SHP77 treated with DMSO at 0.1 percent for 48 hours (cell line): ENCODE results near the gene NDST4.

Source experiments
- DNase-seq: peaks from one replicate; lab custom pipeline; 2025; lab: John Stamatoyannopoulos, UW

The NDST4 gene

DNA sequence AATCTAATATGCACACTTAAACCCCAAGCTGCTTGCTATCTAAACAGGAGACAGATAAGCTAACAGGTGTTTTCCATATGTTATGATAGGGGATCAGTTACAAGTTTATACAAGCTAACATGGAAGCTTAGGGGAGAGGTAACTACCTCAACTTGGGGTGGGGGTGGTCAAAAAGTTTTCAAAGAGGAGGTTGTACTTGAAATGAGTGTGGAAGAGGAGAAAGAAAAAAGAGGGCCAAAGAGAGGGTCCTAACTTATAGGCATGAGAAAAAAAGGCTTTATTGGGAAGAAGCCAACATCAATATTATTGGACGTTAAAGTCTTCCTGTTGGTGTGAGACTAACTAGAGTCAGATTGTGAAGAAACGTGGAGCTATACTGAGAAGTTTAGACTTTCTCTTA lies 205.9 kb downstream of the NDST4 start:
- DNase-seq = no peak

DNA sequence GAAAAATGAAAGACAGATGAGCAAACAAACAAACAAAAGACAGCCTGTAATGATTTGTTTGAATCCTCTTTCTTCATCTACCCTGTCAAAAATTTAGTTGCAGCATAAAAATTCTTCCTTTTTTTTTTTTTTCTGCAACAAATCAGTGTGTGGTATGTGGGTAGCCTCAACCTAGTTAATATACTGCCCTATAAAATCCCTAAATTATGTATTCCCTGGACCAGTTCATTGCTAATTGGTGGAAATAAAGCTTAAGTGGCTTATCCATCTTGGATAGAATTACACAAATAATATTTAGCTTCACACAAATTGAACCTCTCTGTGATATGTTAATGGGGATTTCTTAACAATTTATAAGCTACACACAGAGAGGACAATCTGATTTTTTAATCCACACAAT lies 208.4 kb downstream of the NDST4 start:
- DNase-seq = no peak

DNA sequence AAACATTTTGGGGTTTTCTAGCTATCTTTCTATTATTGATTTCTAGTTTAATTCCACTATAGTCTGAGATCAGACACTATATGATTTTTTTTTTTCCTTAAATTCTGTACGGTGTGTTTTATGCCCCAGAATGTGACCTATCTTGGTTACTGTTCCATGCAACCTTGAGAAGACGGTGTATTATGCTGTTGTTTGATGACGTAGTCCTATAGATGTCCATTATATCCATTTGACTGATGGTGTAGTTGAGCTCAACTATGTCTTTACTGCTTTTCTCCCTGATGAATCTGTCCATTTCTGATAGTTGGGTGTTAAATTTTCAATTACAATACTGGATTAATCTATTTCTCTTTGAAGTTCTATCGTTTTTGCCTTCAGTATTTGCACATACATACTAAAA lies 212.5 kb downstream of the NDST4 start:
- no peak for DNase-seq

- no peak for DNase-seq
Observed at GRCh38 chr4:114890773-114891172, 222.6 kb downstream of the NDST4 start.

- DNase-seq = no peak
Observed at GRCh38 chr4:114886761-114887160, 226.7 kb downstream of the NDST4 start.

- no peak for DNase-seq
Observed at GRCh38 chr4:114883641-114884040, 229.8 kb downstream of the NDST4 start.

GRCh38 chr4:114879916-114880669 lies 233.3 kb downstream of the NDST4 start:
- peak; percentile 89 for DNase-seq

- no peak for DNase-seq
Observed at GRCh38 chr4:114875630-114876029, 237.8 kb downstream of the NDST4 start.

DNA sequence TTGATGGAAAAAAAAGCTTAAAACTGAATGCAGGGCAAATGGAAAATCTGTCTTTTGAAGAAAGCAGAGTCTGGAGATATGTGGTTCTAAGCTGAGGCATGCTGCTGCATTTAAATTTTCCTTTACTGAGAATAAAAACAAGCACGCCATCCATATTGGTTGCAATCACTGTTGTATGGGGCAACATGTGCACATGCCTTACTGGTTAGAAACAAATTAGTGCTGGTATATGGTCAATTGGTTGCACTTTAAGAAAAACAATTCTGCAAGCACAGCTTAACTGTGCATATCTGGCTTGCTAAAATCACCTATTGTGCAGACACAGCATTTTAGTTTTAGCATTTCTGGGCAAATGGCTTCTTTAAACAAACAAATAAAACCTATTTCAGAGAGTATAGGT lies 239.1 kb downstream of the NDST4 start:
- DNase-seq = no peak

- DNase-seq = no peak
Observed at GRCh38 chr4:114870987-114871386, 242.4 kb downstream of the NDST4 start.

DNA sequence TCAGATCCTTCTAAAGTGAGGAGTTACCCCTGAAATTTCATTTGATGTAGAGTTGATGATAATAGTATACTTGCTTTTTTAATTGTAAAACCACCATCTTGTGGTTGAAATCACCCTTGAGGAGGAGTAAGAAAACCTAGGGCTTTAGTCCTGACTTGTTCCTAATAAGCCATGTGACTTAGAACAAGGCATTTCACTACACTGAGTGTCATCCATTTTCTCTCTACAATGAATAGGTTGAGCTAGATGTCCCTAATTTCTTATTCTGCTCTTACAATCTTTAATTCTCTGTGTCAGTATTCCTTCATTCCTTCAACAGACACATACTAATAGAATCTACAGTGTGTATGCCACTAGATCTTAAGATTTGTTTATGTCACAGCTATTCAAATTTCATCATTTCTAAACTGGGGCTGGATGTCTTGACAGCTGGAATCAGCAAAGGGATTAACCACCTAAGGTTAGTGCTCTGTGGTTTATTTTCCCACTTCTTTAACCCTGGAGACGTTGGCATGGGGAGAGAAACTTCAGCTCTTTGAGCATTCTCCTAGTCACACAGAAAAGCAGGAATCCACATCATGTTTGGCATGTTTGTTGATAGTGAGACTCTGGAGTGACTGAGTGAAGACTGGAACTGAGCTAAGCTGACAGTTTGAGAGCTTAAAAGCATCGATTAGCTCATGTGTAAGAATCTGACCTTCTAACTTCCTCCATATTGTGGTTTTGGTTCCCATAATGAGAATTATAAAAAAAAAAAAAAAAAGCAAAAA lies 246.3 kb downstream of the NDST4 start:
- DNase-seq = no peak

DNA sequence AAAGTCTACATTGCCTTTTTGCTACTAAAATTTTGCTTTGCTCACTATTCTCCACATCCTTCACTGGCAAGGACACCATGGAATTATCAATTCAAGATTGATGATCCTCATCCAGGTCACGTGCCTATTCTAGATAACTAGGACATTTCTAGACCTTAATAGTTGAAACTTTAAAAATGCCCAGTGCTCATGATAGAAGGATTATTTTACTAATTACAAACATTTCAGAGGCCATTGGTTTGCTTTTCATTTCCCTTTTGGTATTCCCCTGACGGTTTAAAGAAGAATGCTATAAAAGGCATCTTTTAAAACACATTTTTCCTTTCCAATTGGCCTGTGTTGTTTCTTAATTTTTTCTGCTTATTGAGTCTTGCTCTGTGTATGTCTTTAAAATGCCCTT lies 249.4 kb downstream of the NDST4 start:
- DNase-seq = no peak

- DNase-seq = no peak
Observed at GRCh38 chr4:114860786-114861185, 252.6 kb downstream of the NDST4 start.

- DNase-seq = no peak
Observed at GRCh38 chr4:114857831-114858230, 255.6 kb downstream of the NDST4 start.

DNA sequence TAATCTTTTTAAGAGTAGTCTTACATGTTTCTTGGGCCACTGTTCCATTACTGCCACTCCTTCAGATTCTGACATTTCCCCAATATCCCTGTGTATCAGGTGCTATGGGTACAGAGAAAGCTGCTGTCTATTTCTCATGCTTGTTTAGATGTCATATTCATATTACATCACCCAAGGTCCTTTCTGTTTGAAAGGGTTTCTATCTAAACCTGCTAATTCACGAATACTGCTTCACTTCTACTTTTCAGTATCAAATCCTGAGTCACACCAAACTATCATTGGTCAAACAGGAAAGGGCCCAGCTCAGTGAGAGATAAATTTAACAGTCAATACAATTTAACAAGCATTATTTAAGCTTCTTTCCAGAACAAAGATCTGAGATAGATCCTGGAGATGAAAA lies 273.4 kb downstream of the NDST4 start:
- DNase-seq = no peak

GRCh38 chr4:114830628-114831027 lies 282.8 kb downstream of the NDST4 start:
- DNase-seq = no peak

- no peak for DNase-seq
Observed at GRCh38 chr4:114827651-114828050, 285.8 kb downstream of the NDST4 start.

- DNase-seq = no peak
Observed at GRCh38 chr4:114815760-114816159, 297.7 kb downstream of the NDST4 start.

- no peak for DNase-seq
Observed at GRCh38 chr4:114813961-114814360, 299.5 kb downstream of the NDST4 start.

DNA sequence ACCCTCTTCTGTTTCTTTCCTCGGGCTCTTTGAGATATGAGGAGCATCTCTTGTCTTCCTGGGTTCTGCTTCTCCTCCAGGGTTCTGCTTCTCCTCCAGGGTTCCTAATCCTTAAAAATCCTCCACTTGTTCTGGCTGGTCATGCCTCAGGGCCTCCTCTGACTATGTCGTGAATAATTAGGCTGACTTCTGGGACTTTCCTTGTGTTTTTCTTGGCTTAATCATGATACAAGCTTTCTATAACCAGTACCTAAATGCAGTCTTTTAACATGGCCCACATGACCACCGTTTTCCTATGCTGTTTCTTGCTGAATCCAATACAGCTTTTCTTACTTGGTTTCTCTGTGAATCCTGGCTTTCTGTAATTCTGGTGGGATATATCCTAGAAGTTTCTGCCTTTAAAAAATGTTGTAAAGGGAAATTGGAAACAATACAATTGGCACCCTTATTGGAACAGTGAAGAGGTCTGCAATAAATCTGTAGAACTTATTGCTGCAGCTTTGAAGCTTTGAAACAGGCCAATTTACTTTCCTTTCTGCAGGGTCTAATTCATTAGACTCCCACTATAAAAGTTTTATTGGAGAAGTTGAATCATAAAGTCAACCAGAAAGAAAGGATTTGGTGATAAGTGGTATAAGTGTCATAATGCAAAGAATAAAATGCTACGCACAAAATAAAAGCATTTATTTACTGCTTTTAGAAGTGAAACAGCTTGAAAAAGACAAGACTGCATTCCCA lies 301.7 kb downstream of the NDST4 start:
- DNase-seq = no peak

DNA sequence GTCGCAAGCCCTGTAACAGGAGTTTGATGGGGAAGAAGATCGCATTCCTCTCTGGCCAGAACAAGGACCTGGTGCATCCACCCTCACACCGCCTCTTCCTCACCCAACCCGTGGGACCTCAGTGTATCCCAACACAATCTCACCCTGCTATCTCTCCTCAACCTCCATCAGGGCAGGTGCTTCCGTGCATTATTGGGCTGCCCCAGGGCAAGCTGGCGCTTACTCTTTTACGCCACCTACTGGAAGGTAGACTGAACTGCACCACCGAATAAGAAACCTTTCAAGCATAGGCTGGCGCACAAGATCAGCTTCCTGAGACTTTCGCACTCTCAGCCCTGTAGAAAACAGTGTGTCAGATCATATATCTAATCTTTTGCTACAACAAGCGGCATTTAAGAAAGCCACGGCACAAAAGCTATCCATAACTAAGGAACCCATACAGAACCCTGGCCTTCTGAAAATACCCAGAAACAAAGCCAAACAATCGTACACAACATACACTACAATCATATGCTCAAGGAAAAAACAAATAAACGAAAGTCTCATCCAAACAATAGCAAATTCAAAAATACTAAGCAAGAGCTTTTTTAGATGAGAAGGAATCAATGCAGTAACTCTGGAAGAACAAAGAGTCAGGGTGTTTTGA lies 305.5 kb downstream of the NDST4 start:
- no peak for DNase-seq

GRCh38 chr4:114807357-114807756 lies 306.1 kb downstream of the NDST4 start:
- DNase-seq = no peak
